Caco-2 (cell line): ENCODE results near the gene FBN2. TPM values are rescaled to one million over a fixed set of nuclear protein-coding genes. Genes with fewer than 3 reads are reported as not detected.

Experiments
- BruUV-seq: library from RNA; stranded (reverse); fragments of 400-500 nt; replicated peaks from 2 replicates; lab custom pipeline; 2021; lab: Mats Ljungman, UMichigan
- CTCF ChIA-PET: fragments of 300-600 bp; sonication (Branson Sonifier 250); formaldehyde crosslinking; loops from one replicate; lab custom pipeline; 2022; ENCODE audit warnings: antibody characterized with exemption; lab: Charles Lee
- POLR2A ChIA-PET: fragments of 300-600 bp; sonication (Branson Sonifier 250); formaldehyde crosslinking; loops from one replicate; lab custom pipeline; 2022; ENCODE audit warnings: antibody characterized with exemption; lab: Charles Lee
- DNase-seq, 2 experiments: peaks; one replicate each; pipeline versions ENCODE4 v3.0.0 to v3.0.0-alpha.2; 2020 to 2022
- H3K27me3 ChIP-seq: replicated peaks from 2 replicates; pipeline ENCODE4 v1.6.0; 2011; ENCODE audit warnings: low read length; ENCODE audit not compliant: control insufficient read depth, insufficient read depth
- H3K36me3 ChIP-seq: 2 replicates; pipeline ENCODE4 v1.5.1; 2011; ENCODE audit warnings: low read length; ENCODE audit not compliant: control insufficient read depth, insufficient read depth
- H3K4me1 ChIP-seq: fragments of 250-450 bp; sonication (Bioruptor Pico); 2 replicates; pipeline ENCODE4 v1.5.1; 2020; ENCODE audit warnings: mild to moderate bottlenecking
- H3K4me3 ChIP-seq: 2 replicates; pipeline ENCODE4 v1.5.1; 2011; ENCODE audit warnings: low read depth, mild to moderate bottlenecking, control low read depth, low read length
- H3K9me3 ChIP-seq: fragments of 250-450 bp; sonication (Bioruptor Pico); 2 replicates; pipeline ENCODE4 v1.5.1; 2020; ENCODE audit warnings: mild to moderate bottlenecking, moderate library complexity
- H3K27ac Mint-ChIP-seq: one replicate; pipeline ENCODE4 v1.8.0; 2022; ENCODE audit warnings: mixed read lengths; ENCODE audit not compliant: unreplicated experiment
- H3K27me3 Mint-ChIP-seq: one replicate; pipeline ENCODE4 v1.8.0; 2022; ENCODE audit warnings: mixed read lengths; ENCODE audit not compliant: insufficient read depth, unreplicated experiment
- H3K36me3 Mint-ChIP-seq: one replicate; pipeline ENCODE4 v1.8.0; 2022; ENCODE audit warnings: mild to moderate bottlenecking, mixed read lengths; ENCODE audit not compliant: insufficient read depth, unreplicated experiment
- H3K4me1 Mint-ChIP-seq: one replicate; pipeline ENCODE4 v1.8.0; 2022; ENCODE audit warnings: low read depth, mixed read lengths; ENCODE audit not compliant: unreplicated experiment
- H3K4me3 Mint-ChIP-seq: one replicate; pipeline ENCODE4 v1.8.0; 2022; ENCODE audit warnings: mild to moderate bottlenecking, moderate library complexity, mixed read lengths; ENCODE audit not compliant: unreplicated experiment
- H3K9me3 Mint-ChIP-seq: one replicate; pipeline ENCODE4 v1.8.0; 2022; ENCODE audit warnings: mixed read lengths; ENCODE audit not compliant: unreplicated experiment
- intact Hi-C: fragments of 100-400 bp; cut with micrococcal nuclease; formaldehyde crosslinking; loops from one replicate; pipeline ENCODE4 v1.10.0; 2022; ENCODE audit not compliant: unreplicated experiment
- total RNA-seq: library from RNA; stranded (reverse); gene quantifications from 2 replicates; pipeline ENCODE4 v1.2.3, GENCODE V29; 2022
- TF ChIP-seq, protein P1 (sequence below), 2 experiments: fragments of 200-600 bp in 1 of 2; IDR thresholded peaks; 1 replicate in 1 of 2; 2 replicates in 1 of 2; pipeline versions ENCODE4 v1.5.1 to v1.8.0; 2011 to 2022; ENCODE audit warnings: antibody characterized with exemption in 1 of 2, control low read depth in 1 of 2, inconsistent platforms in 1 of 2, low read depth in 1 of 2, low read length in 1 of 2, mild to moderate bottlenecking in 1 of 2, moderate library complexity in 1 of 2; ENCODE audit not compliant: insufficient read depth in 1 of 2, severe bottlenecking in 1 of 2, unreplicated experiment in 1 of 2

The FBN2 gene
- total RNA-seq, 1 experiment from 2014 or later: 0.09 TPM

GRCh38 chr5:128572930-128573319 lies 34.9 kb upstream of the FBN2 start:
- CTCF ChIA-PET: no interaction called here
- no peak for DNase-seq
- POLR2A ChIA-PET: no interaction called here

DNA sequence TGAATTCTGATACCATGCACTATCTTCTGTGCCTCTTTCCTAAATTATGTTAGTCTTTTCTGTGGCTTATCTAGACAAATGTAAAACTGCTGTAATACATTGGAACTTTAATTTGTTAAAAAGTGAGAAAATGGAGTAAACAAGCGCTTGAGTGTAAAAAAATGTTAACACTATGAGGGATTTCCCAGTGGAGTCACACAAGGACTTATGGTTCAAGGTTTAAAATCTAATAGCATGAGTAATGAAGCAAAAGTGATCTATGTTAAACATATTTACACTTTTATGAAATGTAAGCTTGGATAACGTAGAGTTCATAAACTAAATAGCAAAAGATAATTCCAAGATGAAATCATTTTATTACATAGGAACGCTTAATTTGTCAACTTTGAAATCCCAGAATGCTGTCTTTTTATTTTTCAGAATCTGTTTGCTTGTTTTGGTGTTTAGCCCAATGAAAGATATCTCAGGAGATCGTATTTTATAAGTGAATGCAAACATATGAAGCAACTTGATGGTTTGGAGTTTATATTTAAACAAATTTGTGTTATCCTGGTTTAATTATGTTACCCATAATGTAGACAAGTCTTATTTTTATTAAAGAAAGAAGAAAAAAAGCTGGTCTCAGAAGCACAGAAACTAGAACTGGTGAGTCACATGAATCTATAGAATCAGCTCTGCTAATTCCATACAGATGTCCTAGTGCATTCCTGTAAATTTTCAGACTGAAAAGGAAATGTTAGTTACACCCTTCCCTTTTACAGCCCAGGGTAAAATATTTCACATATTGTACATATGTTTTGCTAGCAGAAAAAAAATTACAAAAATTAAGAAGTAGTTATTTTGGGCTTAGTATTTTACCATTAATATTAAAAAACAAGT lies 34.2 kb upstream of the FBN2 start:
- no peak overlapping the region for H3K27ac Mint-ChIP-seq
- H3K27me3 Mint-ChIP-seq: no peaks in the 10 kb centered on the region
- intact Hi-C loops: no loop called here
- no TSS peak for BruUV-seq
- Histone ChIP-seq H3K27me3 (no peaks in the 10 kb centered on the region), H3K4me1 (peaks cover 8% of the 10 kb centered on the region), H3K9me3 (no peaks in the 10 kb centered on the region), H3K4me3 (no peak overlapping the region), H3K36me3 (no peaks in the 10 kb centered on the region)
- peaks cover 13% of the 10 kb centered on the region for H3K4me1 Mint-ChIP-seq
- ChIA-PET CTCF (no interaction called here), POLR2A (no interaction called here)
- peaks cover 28% of the 10 kb centered on the region for H3K9me3 Mint-ChIP-seq
- DNase-seq: no peak
- no peak overlapping the region for H3K4me3 Mint-ChIP-seq
- no peaks in the 10 kb centered on the region for H3K36me3 Mint-ChIP-seq
- TF ChIP-seq, protein P1, sequence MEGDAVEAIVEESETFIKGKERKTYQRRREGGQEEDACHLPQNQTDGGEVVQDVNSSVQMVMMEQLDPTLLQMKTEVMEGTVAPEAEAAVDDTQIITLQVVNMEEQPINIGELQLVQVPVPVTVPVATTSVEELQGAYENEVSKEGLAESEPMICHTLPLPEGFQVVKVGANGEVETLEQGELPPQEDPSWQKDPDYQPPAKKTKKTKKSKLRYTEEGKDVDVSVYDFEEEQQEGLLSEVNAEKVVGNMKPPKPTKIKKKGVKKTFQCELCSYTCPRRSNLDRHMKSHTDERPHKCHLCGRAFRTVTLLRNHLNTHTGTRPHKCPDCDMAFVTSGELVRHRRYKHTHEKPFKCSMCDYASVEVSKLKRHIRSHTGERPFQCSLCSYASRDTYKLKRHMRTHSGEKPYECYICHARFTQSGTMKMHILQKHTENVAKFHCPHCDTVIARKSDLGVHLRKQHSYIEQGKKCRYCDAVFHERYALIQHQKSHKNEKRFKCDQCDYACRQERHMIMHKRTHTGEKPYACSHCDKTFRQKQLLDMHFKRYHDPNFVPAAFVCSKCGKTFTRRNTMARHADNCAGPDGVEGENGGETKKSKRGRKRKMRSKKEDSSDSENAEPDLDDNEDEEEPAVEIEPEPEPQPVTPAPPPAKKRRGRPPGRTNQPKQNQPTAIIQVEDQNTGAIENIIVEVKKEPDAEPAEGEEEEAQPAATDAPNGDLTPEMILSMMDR (IDR thresholded peaks at IDR 0.05; ENCODE audit: insufficient read depth in 1 of 2, low read depth in 1 of 2, low read length in 1 of 2, severe bottlenecking in 1 of 2, unreplicated experiment in 1 of 2): no peak

More at GRCh38 chr5:128572930-128573319, 34.9 kb upstream of the FBN2 start:
- Histone ChIP-seq H3K36me3 (no peaks in the 10 kb centered on the region), H3K4me3 (no peak overlapping the region), H3K27me3 (no peaks in the 10 kb centered on the region), H3K9me3 (no peaks in the 10 kb centered on the region), H3K4me1 (0 out of 2 replicates have a peak, but pooled peaks cover 4% of the 10 kb centered on the region)
- intact Hi-C loops: no loop called here
- Mint-ChIP-seq H3K4me1 (peaks cover 7% of the 10 kb centered on the region), H3K4me3 (no peak overlapping the region), H3K9me3 (peaks cover 22% of the 10 kb centered on the region), H3K36me3 (no peaks in the 10 kb centered on the region), H3K27ac (no peak overlapping the region), H3K27me3 (no peaks in the 10 kb centered on the region)
- TF ChIP-seq, protein P1 (IDR thresholded peaks at IDR 0.05; ENCODE audit: insufficient read depth in 1 of 2, low read depth in 1 of 2, low read length in 1 of 2, severe bottlenecking in 1 of 2, unreplicated experiment in 1 of 2): no peak
- no TSS peak for BruUV-seq

GRCh38 chr5:128566178-128566577 lies 28.1 kb upstream of the FBN2 start:
- ChIA-PET POLR2A (no interaction called here), CTCF (interaction anchor here (0.6 kb wide), 1 partner anchor 245 kb away, joined by 6 read pairs; no protein-coding TSS in a partner anchor)
- no peaks in the 10 kb centered on the region for H3K36me3 ChIP-seq
- peak overlapping the region; percentile 35 for H3K4me3 Mint-ChIP-seq
- BruUV-seq: no TSS peak
- intact Hi-C loops: loop anchor here (1.0 to 2.0 kb wide), 3 partner anchors 13 to 261 kb away; no protein-coding TSS in a partner anchor
- H3K27me3 ChIP-seq: no peaks in the 10 kb centered on the region
- H3K36me3 Mint-ChIP-seq: peaks cover 7% of the 10 kb centered on the region
- peaks cover 23% of the 10 kb centered on the region for H3K4me1 ChIP-seq
- H3K9me3 Mint-ChIP-seq: peaks cover 42% of the 10 kb centered on the region
- H3K27ac Mint-ChIP-seq: peak overlapping the region; percentile 91
- TF ChIP-seq, protein P1 (IDR thresholded peaks at IDR 0.05; ENCODE audit: insufficient read depth in 1 of 2, low read depth in 1 of 2, low read length in 1 of 2, severe bottlenecking in 1 of 2, unreplicated experiment in 1 of 2): no peak
- no peak overlapping the region for H3K4me3 ChIP-seq
- peaks cover 6% of the 10 kb centered on the region for H3K9me3 ChIP-seq
- H3K4me1 Mint-ChIP-seq: peaks cover 31% of the 10 kb centered on the region
- DNase-seq: peak; percentile 46 to 52
- no peaks in the 10 kb centered on the region for H3K27me3 Mint-ChIP-seq
